ENCODE data around the gene NRP1.

The NRP1 gene

DNA sequence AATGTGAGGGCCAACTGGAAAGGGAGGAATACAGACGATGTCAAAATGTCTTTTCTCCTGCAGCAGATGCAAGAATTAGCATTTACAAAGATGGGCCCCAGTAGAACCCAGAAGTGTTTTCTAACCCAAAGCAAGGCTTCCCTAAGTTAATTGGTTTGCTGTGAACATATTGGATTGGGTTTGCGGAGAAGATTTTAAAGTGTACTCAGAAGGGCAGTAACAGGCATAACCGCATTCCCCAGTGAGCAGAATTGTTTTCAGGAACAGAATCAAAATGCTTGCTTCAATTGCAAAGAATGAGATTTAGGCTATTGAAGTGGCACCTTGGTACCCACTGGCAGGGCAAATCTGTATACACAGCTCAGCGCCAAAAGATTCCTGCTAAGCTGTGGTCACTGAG is 78.0 kb downstream of the NRP1 start:
- no peak for FAIRE-seq

DNA sequence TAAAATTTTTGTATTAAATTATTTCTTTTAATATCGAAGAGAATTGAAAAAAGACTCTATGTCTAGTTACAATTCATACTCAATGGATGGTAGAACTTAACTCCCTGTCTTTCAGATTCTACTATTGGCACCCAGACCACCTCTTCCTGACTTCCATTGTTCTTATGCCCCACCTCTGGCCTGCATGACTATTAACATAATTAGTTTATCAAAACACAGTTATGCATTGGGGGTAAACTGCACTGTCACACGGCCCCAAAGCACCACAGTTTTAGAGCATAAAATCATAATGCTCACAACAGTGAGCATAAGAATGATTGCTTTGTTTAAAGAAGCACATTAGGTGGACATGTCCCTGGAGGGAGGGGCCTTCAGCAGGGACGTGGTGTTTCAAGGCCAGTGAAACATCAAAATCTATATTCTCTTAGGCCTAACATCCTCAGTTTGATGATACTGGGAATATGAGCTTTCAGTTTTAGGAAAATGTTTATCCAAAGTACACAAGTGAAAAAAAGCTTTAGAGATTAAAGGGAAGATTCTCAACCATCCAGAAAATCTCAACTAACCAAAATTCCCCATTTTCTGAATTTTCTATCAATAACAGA is 79.8 kb downstream of the NRP1 start:
- FAIRE-seq, result no peak

DNA sequence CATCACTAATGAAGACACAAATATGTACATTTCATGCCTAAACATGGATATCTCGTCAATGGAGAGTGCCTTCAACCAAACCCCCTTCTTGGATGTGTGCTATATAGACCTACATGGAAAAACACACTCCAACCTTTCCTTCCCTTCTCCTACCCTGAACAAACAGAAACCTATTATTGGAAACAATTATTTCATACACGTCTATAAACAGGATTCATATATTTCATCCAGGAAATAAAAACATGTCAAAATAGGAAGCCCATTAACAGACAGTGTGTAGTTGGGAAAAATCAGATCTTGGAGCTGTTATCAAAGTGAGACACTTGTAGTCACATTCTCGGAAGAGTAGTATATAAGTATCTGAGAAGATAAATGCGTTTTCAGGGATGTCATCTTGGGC is 81.1 kb downstream of the NRP1 start:
- no peak for FAIRE-seq

DNA sequence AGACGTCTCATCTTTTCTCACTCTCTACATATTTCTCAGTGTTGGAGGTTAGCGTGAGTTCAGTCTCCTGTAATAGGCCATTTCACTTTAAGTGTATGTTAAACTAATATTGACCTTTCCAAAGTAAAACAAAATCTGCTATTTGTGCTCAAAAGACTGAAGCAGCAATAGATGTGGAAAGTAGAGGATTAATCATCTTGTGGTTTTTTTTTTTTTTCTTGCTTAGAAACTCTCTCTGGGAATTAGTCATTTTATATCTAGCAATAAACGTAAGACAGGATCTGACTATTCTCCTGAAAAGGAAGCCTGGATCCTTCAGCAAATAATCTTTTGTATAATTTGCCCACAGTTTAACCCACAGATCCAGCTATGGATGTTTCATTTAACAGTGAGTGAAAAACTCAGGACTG is 81.7 kb downstream of the NRP1 start:
- no peak for FAIRE-seq

DNA sequence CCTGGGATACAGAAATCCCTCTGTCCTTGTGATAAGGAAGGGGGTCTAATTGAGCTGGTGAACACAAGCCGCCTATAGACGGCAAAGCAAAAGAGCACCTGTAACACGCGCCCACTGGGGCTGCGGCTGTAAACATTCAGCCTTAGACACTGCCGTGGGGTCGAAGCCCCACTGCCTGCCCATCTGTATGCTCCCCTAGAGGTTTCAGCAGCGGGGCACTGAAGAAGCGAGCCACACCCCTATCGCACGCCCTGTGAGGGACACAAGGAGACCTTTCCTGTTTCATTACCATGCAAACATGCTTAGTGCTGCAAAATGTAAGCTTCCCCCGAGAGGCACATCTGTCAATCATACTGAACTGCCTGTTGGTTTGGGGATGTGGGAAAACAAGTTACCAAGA is 82.1 kb downstream of the NRP1 start:
- FAIRE-seq, result no peak

DNA sequence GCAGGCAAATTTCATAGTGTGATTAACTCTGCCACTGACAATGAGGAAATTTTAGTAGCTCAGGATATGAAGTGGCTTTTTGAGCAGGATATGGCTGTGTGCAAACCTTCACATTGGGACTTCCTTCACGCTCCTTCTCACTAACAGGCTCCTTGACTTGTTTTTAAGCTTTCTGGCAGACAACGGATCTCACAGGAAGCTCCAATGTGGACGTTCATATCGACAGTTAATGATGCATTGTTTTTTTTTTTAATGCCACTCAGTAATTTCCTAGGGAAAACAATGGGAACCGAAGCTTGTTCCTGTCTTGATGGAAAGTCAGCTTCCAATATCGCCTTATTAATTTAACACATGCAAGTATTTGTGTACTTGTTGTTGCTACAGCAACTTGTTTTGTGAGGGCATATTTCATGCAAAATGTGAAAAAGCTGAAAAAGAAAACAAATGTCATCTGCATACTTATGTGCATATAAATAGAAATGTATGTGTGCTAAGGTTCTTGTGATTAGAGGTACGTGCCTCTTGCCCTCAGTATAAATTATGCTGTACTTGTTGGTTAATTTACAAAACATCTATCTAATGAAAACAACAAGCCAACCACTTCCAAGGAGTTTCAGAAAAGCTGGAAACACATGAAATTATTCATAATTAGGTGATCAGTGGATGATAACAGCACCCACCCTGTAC is 84.7 kb downstream of the NRP1 start:
- FAIRE-seq, result no peak

DNA sequence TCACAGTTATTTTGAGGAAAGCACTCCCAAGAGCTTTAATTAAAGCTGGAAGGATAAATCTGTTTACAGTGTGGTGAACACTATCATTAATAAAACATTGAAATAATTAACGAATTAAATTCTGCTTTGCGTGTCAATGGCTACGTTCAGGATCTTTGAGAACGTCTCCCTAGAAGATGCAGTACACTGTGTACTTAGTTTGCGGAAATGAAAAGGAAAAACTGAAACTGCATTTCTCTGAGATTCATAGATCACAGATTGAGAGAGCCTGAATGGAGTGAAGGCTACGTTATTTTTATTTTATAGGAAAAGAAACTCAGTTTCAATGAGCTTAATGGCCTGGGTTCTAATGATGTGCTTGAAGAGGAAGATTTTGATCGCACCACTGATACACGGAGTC is 85.3 kb downstream of the NRP1 start:
- FAIRE-seq, result peak; percentile 26

DNA sequence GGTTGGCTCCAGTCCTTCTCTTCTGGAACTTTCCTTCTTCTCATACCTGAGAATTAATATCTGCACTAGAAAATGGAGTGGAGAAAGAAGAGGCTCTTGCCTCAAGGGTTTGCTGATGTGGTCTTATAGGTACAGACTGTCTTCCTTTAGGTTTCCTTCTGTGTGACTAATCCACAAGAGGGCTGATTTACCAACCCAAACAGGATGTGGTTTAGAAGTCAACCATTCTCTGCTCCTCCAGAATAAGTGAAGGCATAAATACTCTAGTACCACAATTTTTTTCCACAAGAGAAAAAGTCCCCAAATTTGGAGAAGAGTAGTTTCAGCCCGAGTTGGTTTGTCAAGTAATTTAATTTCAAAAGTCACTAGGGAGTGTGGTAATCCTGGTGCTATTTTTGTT is 85.8 kb downstream of the NRP1 start:
- FAIRE-seq, result no peak

DNA sequence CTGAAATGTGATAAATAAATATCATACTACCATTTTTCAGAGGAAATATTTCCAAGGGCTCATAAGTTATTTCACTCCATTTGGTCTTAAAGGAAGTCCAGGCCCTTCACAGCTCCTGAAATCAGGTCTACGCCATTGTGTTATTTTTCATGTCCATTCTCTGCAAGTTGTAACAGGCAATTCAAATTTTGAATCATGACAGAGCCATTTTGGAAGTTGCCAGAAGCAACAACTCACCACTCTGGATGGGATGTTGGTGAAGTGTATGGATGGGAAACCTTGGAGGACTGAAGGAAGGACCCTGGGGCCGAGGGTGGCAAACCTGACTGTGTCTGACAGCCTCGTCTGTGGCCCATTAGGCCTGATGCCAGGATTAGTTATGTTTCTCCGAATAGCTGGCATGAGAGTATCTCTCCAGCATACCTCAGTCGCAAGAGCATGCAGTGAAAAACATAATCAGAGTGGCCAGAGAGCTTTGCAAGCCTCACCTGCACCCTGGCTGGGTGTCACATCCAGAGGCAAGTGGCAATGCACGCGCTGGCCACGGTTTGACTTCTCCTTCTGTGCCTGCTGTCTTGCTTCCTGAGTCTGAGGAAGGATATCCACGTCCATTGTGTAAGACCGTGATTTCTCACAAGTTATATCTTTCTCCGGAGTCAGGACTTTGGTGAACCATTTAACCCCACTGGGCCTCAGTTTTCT is 87.1 kb downstream of the NRP1 start:
- FAIRE-seq, result no peak

DNA sequence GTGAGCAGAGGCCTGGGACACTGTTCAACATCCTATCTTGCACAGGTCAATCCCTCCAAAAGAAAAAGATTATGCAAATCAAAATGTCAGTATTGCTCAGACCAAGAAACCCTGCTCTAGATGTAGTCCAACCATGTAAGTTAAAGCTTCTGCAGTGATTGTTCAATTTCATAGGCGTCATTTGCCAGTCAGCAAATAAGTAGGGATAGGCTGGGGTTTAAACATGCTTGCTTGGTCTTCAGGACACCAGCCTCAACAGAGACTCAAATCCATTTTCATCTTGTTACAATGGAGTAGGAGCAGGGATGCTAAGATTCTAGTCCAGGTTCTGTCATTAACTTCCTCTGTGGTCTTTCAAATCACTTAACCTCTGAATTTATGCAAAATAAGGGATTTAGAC is 89.1 kb downstream of the NRP1 start:
- FAIRE-seq, result no peak

DNA sequence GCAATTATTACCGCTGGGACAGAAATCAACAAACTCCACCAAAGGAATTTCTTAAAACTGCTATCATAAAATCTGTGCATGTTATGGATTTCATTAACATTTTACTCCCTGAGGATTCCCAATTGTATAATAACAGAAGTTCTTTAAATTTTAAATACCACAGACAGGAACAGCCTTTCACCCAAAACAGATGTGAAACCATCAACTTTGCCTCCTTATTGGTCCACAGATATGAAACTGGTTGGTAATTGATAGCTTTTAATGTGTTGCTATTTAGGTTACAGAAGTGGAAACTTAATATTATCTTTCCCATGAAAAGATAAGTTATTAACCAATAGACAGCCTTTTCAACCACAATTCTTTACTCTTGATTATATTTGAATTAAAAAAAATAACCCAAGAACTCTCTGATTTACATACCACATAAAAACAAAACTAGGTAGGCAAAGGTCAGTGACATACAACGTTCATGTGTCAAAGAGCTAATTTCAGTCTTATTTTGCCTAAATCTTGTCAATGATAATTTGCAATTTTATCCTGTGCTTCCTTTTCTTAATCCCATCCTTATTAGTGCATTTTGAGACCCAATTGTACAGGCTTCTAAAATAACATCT is 90.0 kb downstream of the NRP1 start:
- peak; percentile 82 for FAIRE-seq

DNA sequence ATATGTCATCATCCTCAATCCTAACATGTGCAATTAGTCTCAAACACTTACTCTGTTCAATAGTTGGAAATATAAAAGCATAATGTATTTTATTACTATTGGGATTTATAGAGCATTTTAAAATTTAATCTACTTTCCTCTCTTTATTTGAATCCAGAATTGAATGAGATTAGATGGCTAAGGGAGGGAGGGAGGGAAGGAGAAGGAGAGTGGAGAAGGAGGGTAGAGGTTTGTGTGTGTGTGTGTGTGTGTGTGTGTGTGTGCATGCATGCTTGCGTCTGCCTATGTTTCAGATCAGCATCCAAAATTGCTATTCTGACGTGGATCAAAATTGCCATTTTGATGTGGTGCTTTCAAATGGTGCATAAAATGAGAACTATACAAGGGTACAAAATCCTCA is 90.8 kb downstream of the NRP1 start:
- FAIRE-seq, result no peak

DNA sequence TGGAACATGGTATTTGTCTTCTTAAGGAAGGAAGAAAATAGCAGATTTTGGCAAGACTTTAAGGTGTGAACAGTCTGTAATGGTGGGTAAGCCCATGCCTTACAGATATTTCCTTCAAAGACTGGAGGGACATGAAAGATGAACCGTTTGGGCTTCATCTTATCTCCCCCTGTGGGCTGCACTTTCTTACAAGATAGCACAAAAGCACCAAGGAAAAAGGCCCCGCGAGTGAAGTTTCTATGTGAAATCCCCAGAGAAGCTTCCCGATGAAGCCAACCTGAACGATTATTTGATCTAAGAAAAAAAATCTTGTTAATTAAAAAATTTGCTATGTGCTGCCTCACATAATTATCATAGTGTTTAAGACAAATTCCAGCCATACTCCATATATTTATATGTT is 91.5 kb downstream of the NRP1 start:
- no peak for FAIRE-seq

DNA sequence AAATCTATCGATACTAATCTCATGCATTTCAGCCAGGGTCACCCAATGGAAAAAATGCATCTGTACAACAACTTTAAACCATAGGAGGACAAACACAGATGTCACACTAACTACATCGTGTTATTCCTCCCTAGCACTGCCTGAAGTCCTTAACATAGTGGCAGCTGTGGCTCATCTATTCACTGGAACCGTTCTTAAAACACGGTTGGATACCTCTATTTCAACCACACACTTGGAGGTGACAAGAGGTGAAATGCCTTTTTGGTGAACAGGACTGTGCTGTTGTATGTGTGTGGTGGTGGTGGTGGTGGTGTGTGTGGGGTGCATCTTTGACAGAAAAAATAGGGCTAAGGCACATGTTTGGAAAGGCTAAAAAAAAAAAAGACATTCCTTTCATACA is 93.1 kb downstream of the NRP1 start:
- FAIRE-seq, result no peak

DNA sequence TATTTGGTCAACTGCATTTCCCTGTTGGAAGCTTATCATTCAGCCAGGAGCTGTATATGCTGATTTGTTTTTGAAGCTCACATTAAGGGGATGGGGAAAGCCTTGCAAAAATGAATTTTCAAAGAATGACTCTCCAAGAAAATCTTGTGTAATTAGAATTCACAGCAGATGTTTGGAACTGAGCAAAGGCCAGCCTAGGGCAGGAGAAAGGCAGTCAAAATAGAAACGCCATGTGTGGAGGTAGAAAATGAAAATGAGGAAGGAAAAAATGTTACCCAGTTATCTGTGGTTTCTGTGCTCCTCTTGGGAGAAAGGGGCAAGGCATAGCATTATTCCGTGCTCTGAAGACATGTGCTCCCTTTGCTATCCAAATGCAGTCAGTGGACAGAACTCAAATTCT is 93.5 kb downstream of the NRP1 start:
- no peak for FAIRE-seq

DNA sequence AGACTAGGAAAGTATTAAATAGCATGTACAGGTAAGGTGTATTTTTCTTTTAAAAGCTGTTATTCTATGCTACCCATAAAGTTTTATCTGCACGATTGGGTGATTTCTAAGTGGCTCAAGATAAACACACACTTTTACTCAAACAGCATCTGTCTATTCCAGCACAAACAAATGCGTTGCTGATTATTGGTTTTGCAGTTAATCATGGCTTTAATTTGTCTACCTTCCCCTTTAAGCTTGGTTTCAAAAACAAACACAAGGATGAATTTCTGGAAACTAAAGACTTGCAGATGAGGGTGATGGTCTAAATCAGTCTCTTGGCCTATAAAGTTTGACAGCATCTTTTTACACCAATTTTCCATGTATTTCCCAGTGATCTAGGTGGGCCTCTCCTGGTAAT is 94.2 kb downstream of the NRP1 start:
- no peak for FAIRE-seq

DNA sequence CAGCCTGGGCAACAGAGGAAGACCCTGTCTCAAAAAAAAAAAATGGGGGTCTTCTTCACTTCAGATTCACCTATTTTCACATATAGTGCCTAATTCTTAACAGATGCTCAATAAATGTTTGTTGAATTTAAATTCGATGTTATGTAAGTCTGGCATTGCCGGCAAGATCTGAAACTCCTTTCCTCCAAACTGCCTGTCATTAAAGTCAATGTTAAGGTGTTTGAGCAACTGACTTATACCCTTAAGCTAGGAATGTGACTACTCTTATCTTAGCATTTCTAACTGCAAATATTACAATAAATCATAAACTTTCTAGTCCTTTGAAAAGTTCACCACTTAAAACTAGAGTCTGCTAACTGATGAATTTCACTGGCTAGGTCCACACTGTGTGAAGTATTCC is 95.2 kb downstream of the NRP1 start:
- FAIRE-seq, result no peak

DNA sequence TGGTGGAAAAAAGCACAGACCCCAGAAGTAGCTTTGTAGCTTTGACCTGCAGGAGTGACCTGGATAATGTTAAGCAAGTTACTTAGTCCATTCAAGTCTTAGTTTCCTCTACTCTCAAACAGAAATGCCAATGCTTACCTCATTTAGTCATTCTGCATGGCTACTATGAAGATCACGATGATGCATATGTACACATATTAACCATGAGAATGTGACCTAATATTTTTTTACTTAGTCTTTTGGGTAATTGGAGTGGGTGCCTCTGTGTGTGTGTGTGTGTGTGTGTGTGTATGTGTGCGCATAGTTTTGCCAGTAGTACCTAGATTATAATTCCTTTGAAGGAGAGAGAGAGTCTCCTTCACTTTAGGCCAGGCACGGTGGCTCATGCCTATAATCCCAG is 95.8 kb downstream of the NRP1 start:
- FAIRE-seq, result no peak

DNA sequence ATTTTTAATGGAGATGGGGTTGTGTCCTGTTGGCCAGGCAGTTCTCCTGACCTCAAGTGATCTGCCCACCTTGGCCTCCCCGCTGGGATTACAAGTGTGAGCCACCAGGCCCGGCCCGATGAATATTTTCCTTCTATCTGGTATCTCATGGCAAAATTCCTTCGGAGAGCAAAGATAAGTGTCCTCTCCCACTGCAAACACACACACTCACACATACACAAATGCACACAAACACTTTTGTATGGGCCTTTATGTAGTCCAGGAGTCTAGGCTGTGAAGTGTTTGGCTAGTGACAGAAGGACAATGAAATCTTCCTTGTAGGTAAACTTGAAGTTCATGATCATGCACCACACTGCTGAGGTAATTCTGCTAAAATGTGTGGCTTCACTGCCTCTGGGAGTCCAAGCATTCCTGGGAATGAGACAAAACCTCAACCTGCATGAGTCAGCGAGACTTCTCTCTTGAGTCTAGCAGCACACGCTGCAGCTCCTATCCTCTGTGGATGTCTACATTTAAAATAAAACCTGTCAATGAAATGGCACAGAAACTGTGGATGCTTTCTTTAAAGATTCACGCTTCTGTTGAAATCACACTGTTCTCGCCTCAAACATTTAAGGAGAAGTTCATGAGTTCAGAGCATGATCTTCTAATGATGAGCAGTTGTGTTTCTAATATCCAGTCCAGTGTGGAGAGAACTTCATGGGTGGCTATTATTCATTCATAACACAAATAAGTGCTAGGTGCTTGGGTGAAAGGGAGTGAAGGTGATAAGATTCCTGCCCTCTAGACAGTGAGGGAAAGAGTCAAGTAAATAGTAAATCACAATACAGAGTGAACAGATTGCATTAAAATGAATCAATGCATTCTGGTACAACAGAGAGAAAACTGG is 96.5 kb downstream of the NRP1 start:
- no peak for FAIRE-seq

DNA sequence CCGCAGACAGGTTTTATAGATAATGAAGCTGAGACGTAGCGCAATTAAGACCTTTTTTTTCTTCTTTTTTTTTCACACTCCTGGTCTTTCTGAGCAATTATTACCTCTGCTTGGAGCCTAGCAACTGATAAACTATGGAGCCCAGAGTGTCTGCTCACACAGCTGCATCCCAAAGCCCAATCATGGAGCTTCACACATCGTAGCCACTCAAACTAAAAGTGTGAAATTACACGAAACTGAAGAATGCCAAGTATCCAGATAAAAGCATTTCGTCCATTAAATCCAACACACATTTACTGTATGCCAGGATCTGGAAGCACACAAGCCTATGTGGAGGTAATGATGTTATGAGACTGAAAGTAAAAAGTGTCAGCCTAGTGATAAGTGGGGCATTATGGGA is 97.6 kb downstream of the NRP1 start:
- FAIRE-seq, result no peak

DNA sequence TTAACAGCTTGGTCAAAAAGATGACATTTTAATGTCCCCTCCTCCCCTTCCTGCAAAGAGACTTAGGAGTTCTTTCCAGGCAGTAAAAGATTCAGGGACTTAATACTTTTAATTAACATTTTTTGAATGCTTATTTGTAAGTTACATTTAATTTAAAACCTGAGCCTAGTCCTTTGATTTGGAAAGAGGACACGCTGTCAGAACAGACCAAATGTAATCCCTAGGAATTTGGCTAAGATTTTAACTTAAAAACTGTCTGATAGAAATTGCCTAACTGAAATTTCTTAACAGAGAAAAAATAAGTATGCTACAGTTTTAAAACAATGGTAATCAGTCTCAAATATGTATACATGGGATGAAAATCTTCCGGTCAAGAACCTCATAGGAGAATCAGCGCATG is 98.5 kb downstream of the NRP1 start:
- no peak for FAIRE-seq

DNA sequence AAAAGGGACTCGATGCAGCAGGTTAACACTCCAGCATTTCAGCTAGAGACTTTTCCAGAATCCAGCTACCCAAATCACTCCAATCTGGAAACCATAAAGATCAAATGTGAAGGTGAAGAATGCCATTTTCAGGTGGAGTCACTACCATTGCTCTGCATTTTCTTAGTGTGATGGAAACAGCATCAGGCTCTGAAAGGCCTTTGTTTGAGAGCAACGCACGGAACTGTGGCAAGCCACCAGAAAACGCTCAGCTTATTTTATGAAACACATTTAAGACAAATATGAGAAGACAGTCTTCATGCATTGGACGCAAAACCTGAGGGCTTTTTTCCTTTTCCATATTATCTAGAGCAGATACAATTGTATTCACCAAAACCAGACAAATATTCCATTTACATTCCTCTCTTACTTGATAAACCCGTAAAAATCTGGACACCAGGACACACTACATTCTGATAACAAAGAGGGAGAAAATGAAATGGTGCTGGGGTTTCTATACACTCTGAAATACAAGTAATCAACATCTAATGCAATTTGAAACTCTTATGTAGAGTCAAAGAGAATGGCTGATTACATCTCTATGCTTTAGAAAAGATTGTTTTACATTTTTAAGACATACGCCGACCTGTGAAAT is 99.1 kb downstream of the NRP1 start:
- no peak for FAIRE-seq
